ENCODE measurements around the gene TRHDE.
"Not testable (repeated sequence)": the region's sequence is repeated elsewhere in the genome, so short reads cannot be mapped to it uniquely, and the experiment has no call there.

Gene TRHDE

DNA sequence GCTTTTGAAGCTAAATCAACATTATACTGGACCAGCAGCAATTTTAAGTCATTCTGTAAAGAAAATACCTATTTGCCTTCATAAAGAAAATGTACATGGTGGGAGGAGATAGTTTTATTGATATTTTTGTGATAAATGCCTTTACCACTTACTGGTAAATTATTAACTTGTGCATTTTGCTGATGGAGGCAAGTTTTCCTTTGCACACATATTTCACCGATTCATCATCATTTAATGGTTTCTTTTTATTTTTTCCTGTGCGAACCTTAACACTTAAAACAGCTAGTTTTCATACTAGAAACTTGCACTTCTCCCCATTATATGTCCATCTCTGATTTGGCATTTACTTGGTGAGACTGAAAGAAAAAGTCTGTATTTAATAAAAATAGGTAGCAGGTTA is 239.3 kb downstream of the TRHDE start:
- Mint-ChIP-seq H3K36me3 (no peaks in the 10 kb centered on the region), H3K27me3 (no peaks in the 10 kb centered on the region), H3K4me1 (no peaks in the 10 kb centered on the region), H3K4me3 (no peak overlapping the region), H3K27ac (no peak overlapping the region), H3K9me3 (peaks cover 6% of the 10 kb centered on the region)
- CTCF ChIA-PET: no interaction called here
- no peak for DNase-seq

DNA sequence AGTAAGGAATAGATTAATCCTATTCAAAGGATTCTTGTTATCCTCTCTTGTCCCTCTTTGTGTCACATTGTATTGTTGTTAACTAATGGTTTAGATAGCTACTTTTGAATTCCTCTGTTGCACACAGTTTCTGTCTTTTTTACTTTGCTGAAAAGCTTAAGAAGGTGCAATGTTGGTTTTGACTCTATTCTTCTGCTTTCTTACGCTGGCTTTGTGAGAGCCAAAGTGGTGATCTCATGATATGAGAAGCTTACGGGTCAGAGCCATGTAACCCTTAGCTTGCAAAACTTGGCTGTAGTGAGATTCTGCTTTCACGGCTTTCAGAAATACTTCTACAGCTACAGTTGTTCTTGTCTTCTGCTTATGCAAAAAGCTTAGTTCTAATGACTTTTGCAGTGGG is 239.7 kb downstream of the TRHDE start:
- CTCF ChIA-PET: no interaction called here
- Mint-ChIP-seq H3K4me3 (no peak overlapping the region), H3K36me3 (no peaks in the 10 kb centered on the region), H3K27ac (no peak overlapping the region), H3K4me1 (no peaks in the 10 kb centered on the region), H3K9me3 (peaks cover 6% of the 10 kb centered on the region), H3K27me3 (no peaks in the 10 kb centered on the region)
- no peak for DNase-seq

DNA sequence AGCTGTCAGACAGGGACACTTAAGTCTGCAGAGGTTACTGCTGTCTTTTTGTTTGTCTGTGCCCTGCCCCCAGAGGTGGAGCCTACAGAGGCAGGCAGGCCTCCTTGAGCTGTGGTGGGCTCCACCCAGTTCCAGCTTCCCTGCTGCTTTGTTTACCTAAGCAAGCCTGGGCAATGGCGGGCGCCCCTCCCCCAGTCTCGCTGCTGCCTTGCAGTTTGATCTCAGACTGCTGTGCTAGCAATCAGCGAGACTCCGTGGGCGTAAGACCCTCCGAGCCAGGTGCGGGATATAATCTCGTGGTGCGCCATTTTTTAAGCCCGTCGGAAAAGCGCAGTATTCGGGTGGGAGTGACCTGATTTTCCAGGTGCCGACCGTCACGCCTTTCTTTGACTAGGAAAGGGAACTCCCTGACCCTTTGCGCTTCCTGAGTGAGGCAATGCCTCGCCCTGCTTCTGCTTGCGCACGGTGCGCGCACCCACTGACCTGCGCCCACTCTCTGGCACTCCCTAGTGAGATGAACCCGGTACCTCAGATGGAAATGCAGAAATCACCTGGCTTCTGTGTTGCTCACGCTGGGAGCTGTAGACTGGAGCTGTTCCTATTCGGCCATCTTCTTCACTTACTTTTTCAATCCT is 248.0 kb downstream of the TRHDE start:
- H3K4me3 Mint-ChIP-seq, H3K4me1 Mint-ChIP-seq, H3K27ac Mint-ChIP-seq, DNase-seq, H3K27me3 Mint-ChIP-seq, CTCF ChIA-PET, H3K36me3 Mint-ChIP-seq, H3K9me3 Mint-ChIP-seq: not testable (repeated sequence)

GRCh38 chr12:72521326-72521725 is 249.2 kb downstream of the TRHDE start:
- peaks cover 4% of the 10 kb centered on the region for H3K9me3 Mint-ChIP-seq
- H3K36me3 Mint-ChIP-seq: no peaks in the 10 kb centered on the region
- no peak overlapping the region for H3K4me3 Mint-ChIP-seq
- no peak overlapping the region for H3K27ac Mint-ChIP-seq
- no peak for DNase-seq
- H3K4me1 Mint-ChIP-seq: no peaks in the 10 kb centered on the region
- H3K27me3 Mint-ChIP-seq: no peaks in the 10 kb centered on the region
- CTCF ChIA-PET: no interaction called here

- Mint-ChIP-seq H3K27me3 (no peaks in the 10 kb centered on the region), H3K9me3 (peaks cover 4% of the 10 kb centered on the region), H3K4me3 (no peak overlapping the region), H3K36me3 (no peaks in the 10 kb centered on the region), H3K27ac (no peak overlapping the region), H3K4me1 (no peaks in the 10 kb centered on the region)
- CTCF ChIA-PET: interaction anchor here (0.5 kb wide), 1 partner anchor 87 kb away, joined by 4 read pairs; no protein-coding TSS in a partner anchor
- DNase-seq: no peak
Measured at GRCh38 chr12:72522411-72522810, 250.2 kb downstream of the TRHDE start.

- H3K9me3 Mint-ChIP-seq: peaks cover 4% of the 10 kb centered on the region
- no peak overlapping the region for H3K4me3 Mint-ChIP-seq
- H3K27ac Mint-ChIP-seq: no peak overlapping the region
- CTCF ChIA-PET: no interaction called here
- no peak for DNase-seq
- no peaks in the 10 kb centered on the region for H3K27me3 Mint-ChIP-seq
- no peaks in the 10 kb centered on the region for H3K36me3 Mint-ChIP-seq
- H3K4me1 Mint-ChIP-seq: no peaks in the 10 kb centered on the region
Measured at GRCh38 chr12:72523754-72524153, 251.6 kb downstream of the TRHDE start.

DNA sequence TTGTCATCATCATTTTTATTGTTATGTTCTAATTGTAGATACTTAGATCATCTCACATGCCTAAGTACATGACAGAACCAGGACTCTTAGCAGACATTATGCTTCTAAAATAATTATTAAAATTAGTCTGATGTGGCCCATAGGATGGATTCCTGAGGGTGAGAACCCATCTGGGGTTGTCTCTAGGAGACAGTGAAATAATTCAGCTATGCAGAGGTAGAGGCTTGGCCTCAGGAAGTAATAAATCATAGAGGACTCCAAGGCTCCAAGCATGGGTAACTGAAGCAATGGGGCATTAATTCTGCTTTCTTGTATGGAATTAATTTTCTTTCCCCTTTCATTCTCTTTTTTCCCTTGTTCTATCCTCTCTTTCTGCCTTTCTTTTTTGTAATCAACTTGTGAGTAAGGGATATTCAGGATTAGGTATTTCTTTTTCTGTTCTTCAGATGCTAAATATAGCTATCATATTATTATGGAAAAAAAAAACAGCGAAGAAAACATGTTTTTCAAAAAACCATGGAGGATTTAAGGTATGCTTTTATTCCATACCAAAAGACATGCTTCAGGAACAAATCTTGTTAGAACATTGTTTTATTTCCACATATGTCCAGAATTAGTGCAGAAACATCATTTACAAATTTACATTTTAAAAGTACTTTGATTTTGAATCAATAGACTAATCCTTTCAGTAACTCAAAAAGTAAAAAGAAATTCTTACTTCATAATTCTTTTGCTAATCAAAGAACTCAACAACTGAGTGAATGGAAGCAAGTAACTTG is 263.2 kb downstream of the TRHDE start:
- no peaks in the 10 kb centered on the region for H3K9me3 Mint-ChIP-seq
- H3K4me1 Mint-ChIP-seq: no peaks in the 10 kb centered on the region
- no peak overlapping the region for H3K27ac Mint-ChIP-seq
- H3K4me3 Mint-ChIP-seq: no peak overlapping the region
- no peaks in the 10 kb centered on the region for H3K27me3 Mint-ChIP-seq
- no peaks in the 10 kb centered on the region for H3K36me3 Mint-ChIP-seq
- DNase-seq: no peak
- CTCF ChIA-PET: no interaction called here

GRCh38 chr12:72540811-72541210 is 268.6 kb downstream of the TRHDE start:
- Mint-ChIP-seq H3K27ac (no peak overlapping the region), H3K4me1 (no peaks in the 10 kb centered on the region), H3K36me3 (no peaks in the 10 kb centered on the region), H3K27me3 (no peaks in the 10 kb centered on the region), H3K4me3 (no peak overlapping the region), H3K9me3 (no peaks in the 10 kb centered on the region)
- CTCF ChIA-PET: no interaction called here
- no peak for DNase-seq

DNA sequence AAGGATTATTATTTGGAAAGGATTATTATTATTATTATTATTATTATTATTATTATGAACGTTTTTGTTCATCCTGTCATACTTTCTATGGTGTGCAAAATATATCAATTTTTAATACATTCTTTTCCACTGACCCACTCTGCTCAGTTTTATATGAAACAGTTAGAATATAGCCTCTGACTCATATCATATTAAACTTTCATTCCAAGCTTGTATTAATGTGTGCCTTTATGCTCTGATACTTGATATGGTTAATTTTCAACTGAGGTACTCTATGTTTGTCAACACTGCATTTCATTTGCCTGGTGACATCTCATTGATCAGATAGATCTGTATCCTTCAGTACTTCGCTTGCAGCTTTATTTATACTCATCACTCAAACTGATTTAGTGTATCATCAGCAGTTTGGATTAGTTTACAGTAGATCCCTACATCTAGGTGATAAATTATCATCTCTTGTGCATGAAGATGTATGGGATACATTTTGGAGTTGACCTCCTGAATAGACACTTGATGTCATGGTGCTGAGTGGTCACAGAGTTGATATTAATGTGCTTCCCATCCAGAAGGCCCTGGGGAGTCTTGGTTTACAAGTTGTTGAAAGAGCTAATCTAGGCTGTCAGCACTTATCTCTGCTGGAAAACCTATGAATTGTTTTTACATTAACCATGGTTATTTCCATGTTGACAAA is 271.8 kb downstream of the TRHDE start:
- H3K4me3 Mint-ChIP-seq: no peak overlapping the region
- H3K4me1 Mint-ChIP-seq: no peaks in the 10 kb centered on the region
- H3K27ac Mint-ChIP-seq: no peak overlapping the region
- H3K9me3 Mint-ChIP-seq: no peaks in the 10 kb centered on the region
- no peak for DNase-seq
- H3K36me3 Mint-ChIP-seq: no peaks in the 10 kb centered on the region
- CTCF ChIA-PET: no interaction called here
- H3K27me3 Mint-ChIP-seq: no peaks in the 10 kb centered on the region

- CTCF ChIA-PET: no interaction called here
- DNase-seq: no peak
- H3K4me3 Mint-ChIP-seq: no peak overlapping the region
- H3K9me3 Mint-ChIP-seq: no peaks in the 10 kb centered on the region
- H3K36me3 Mint-ChIP-seq: no peaks in the 10 kb centered on the region
- H3K4me1 Mint-ChIP-seq: no peaks in the 10 kb centered on the region
- H3K27me3 Mint-ChIP-seq: no peaks in the 10 kb centered on the region
- no peak overlapping the region for H3K27ac Mint-ChIP-seq
Measured at GRCh38 chr12:72546106-72546505, 273.9 kb downstream of the TRHDE start.

GRCh38 chr12:72547573-72547972 is 275.4 kb downstream of the TRHDE start:
- H3K9me3 Mint-ChIP-seq: no peaks in the 10 kb centered on the region
- no peak for DNase-seq
- H3K4me1 Mint-ChIP-seq: no peaks in the 10 kb centered on the region
- no peak overlapping the region for H3K4me3 Mint-ChIP-seq
- H3K27ac Mint-ChIP-seq: no peak overlapping the region
- H3K36me3 Mint-ChIP-seq: no peaks in the 10 kb centered on the region
- CTCF ChIA-PET: no interaction called here
- H3K27me3 Mint-ChIP-seq: no peaks in the 10 kb centered on the region

DNA sequence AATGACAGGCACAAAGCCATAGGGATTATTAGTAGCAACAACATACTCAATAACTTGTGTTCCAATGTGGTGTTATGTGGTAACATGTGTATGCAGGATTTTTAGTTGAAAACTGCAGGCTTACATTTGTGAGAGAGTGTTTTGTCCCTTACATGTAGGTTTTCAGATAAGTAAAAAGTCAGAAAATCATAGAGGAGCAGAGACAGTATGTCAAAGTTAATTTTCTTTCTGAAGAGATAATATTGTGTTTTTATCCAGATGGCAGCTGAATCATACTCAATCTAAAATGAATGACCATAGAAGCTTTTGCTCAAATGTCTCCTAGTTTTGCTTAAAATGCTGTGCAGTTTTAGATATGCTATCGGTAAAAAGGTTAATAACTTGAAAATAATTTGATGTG is 277.0 kb downstream of the TRHDE start:
- no peaks in the 10 kb centered on the region for H3K4me1 Mint-ChIP-seq
- no peaks in the 10 kb centered on the region for H3K27me3 Mint-ChIP-seq
- CTCF ChIA-PET: no interaction called here
- no peak overlapping the region for H3K4me3 Mint-ChIP-seq
- no peak overlapping the region for H3K27ac Mint-ChIP-seq
- no peaks in the 10 kb centered on the region for H3K36me3 Mint-ChIP-seq
- H3K9me3 Mint-ChIP-seq: peaks cover 1% of the 10 kb centered on the region
- no peak for DNase-seq

DNA sequence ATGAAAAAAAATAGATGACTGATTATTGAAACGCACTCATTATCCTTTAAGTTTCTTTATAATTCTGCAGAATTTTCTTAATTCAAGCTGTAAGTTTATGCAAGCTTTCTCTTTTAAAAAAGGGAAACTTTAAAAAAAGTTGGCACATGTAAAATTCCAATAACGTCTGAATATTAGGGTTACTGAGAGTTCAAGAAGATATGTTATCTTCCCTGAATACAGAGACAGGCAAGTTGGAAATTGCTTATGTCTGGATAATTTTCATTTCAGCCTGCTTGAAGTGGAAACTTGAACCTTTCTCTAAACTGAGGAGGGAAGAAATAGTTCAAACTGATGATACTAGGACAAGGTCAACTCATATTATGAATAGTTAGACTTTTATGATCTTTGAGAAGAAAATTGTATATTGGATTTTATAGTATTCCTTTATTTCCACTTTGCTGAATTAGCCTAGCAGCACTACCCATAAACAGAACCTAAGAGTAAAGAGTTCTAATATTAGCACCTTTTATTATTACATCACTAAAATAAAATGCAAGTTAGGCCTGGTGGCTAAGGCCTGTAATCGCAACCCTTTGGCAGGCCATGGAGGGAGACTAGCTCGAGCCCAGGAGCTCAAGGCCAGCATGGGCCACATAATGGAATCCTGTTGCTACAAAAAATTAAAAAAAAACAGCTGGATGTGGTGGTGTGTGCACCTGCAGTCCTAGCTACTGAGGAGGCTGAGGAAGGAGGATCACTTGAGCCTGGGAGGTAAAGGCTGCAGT is 288.0 kb downstream of the TRHDE start:
- Mint-ChIP-seq H3K27ac (no peak overlapping the region), H3K9me3 (no peaks in the 10 kb centered on the region), H3K4me3 (no peak overlapping the region), H3K36me3 (no peaks in the 10 kb centered on the region), H3K27me3 (no peaks in the 10 kb centered on the region), H3K4me1 (no peaks in the 10 kb centered on the region)
- DNase-seq: no peak
- CTCF ChIA-PET: no interaction called here

DNA sequence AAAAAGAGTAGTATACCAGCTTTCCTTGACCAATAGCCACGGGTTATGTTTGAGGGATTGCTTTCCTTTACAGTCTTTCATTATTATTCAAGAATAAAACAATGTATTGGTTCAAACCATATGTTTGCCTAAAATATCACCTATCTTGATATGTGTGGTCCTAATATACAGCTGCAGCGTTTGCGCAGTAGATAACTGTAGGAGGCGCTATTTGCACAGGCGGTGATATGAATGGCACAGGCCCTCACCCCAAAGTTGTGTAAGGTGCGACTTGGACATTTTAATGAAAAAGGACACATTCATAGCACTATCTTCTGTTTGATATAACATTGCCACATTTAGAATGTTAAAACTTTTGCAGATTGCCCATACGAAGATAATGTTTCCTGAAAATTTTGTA is 298.4 kb downstream of the TRHDE start:
- DNase-seq: no peak
- CTCF ChIA-PET: no interaction called here
- no peaks in the 10 kb centered on the region for H3K36me3 Mint-ChIP-seq
- H3K27ac Mint-ChIP-seq: no peak overlapping the region
- no peaks in the 10 kb centered on the region for H3K9me3 Mint-ChIP-seq
- H3K4me3 Mint-ChIP-seq: no peak overlapping the region
- no peaks in the 10 kb centered on the region for H3K27me3 Mint-ChIP-seq
- H3K4me1 Mint-ChIP-seq: no peaks in the 10 kb centered on the region

Data from activated naive CD4-positive, alpha-beta T cell treated with anti-CD3 and anti-CD28 coated beads, Interleukin-2, amount 10 ng/mL, durations not matched to agents 7 days and 5 days (primary cell).